ENCODE data around the gene NHSL2.

Gene NHSL2

DNA sequence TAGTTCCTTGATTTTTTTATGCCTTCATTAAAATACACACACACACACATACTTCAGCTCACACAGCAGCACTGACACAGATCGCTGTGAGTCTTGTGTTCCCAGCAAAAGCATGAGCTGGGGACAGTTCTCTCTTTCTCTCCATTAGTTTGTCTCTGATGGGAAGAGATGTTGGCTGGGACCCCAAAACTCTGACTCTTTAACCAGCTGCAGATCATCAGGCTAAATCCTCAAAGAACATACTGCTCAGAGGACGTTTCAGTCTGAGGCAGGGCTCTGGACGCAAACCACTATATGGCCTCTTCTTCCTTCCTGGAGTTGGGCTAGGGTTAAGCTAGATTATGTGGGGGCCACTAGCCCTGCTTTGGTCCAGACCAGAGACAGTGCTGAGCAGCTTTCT lies 109.6 kb downstream of the NHSL2 start:
- DNase-seq (ENCODE audit: low spot score) = no peak

DNA sequence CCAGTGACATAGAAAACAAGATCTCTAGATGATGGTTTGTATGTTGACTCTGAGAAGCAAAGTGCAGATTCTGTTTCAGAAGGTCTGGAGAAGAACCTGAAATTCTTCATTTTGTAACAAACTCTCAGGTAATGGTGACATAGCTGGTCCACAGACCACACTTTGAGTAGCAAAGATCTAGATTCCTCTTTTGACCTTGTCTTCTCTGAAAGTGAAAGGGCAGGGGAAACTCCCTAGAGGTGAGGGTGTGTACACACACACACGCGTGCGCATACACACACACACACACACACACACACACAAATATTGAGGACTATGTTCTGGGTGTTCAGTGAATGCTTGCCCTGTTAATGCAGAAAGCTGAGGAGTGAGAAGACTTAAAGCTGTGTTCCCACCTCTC lies 110.1 kb downstream of the NHSL2 start:
- DNase-seq (ENCODE audit: low spot score) = no peak

DNA sequence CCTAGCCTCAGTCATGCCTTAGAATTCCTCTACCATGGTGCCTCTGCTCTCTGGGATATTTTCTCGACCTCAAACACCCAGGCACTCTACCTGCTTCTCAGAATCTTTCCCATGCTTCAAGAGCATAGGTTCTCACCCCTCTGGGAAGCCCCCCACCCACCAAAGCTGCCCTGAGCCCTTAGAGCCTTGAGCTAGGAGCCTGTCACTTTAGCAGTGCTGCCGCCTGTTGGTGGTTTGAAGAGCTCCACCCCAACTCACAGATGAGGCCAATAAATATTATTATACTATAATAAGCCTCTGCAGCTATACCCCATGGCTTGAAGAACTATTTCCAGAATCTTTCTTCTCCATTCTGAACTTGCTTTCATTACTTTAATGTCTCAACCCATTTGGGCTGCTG lies 111.3 kb downstream of the NHSL2 start:
- DNase-seq (ENCODE audit: low spot score) = no peak

DNA sequence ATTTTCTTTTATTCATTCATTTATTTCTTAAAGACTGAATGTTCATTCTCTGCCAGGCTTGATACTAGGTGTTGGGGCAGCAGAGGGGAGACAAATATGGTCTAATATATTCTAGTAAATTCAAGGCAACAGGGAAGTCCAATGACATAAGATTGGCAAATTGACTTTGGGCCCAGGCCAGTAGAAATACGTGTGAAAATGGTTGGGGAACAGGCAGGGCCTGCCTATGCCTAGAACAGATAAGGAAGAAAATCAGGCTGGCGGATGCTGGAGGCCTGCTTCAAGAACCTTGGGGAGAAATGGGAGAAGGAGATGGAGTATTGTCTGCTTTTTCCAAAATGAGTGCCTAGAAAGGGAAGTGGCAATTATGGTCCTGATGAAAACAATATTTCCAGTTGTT lies 112.4 kb downstream of the NHSL2 start:
- DNase-seq (ENCODE audit: low spot score) = no peak

DNA sequence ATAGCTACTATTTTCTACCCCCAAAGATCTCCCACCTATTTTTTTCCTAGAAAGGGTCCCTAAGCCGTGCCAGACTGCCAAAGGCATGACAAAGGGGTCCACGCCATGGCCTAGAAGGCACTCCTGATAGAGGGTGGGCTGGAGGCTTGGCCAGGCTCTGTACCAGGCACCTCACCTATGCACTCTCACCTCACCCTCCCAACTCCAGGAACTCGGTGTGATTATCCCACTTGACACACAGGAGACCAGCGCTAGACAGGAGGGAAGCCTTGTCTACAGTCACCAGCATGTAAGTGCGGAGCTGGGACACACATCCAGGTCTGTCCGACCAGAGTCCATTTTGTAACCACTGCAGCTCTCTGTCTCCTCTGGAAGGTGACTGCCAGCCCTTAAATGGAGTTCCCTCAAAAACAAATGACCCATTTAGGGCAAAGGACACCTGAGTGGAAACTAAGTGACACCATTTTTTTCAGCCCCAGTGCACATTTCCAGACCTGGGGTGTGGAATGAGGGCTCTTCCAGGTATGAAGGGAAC lies 114.7 kb downstream of the NHSL2 start:
- DNase-seq (ENCODE audit: low spot score) = no peak

DNA sequence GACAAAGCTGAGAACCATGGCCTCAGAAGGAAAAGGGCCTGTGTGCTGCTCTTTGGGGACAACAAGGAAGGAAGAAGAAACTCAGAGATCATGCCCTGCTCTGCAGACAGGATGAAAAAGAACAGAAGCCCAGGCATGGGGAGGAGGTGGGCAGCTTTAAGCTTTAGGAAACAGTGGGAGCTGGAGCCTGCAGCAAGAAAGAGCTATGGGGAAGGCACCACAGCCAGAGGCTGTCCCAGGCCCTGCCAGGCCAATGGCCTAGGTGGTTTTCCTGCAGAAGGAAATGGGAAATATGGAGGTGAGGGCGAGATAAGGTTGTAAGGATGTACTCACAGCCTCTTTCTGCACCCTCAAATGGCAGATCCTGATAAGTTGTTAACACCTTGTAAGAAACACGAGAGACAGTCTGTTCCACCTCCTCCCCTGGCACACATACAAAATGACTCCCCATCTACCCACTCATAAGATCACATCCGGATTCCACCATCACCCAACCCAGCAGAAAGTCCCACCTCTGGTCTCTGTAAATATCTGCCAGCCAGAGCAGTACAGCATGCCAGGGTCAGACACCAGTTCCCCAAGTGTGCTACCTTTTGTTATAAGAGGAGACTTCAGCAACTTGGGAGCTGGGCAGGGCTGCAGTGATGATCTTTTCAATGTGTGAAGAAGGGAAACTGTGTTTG lies 115.8 kb downstream of the NHSL2 start:
- no peak for DNase-seq (ENCODE audit: low spot score)

DNA sequence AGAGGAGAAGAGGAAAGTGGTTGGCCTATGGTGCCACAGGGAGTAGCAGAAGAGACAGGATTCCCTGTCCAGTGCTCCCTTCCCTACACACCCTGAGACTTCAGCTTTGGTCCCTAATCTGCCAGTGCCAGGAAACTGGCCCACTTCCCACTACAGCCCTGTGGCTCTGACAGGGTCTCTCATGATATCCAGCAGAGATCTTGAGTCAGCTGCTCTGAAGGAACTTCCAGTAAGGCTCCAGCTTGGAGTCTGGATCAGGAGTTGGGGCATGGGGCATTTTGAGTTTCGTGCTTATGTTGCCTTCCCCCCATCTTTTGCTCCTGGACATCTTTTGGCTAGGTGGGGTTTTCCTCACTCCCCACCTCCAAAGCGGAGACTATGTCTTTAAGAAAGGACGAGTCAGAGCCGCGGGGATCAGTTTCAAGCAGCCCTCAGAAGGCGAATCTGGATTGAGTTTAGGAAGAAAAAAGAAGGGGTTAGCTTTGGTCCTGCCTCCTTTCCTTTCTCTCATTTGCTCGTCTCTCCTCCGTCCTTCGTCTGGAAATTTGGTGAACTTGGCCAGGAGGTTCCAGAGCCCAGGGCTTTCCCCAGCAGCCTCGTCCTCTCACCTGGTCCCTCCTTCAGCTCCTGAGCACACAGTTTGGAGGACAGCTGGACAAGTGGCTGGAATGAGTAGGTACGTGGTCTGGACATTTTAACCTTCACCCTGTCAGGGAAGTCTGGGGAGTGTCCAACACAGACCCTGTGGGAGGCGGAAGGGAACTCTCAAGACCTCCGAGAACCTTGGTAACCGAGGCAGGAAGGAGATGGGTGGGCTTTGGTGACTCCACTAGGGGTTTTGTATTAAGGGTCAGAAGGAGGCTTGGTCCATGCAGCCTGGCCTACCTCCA lies 116.6 kb downstream of the NHSL2 start:
- no peak for DNase-seq (ENCODE audit: low spot score)

DNA sequence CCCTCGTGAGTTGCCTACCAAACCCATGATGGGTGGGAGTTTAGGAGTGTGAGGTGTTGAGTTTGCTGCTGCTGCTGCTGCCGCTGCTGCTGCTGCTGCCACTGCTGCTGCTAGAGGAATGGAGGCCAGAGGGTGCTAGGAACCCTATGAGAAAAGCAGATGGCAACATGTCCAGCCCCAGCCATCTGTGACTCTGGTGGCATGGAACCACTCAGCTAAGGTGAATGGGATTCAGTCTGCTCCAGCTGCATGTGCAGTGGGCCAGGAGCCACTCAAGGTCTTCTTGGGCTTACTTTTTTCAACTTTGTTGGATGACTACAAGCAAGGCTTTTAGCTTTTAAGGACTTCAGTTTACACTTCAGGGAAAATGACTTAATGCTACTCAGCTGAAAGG lies 117.3 kb downstream of the NHSL2 start:
- DNase-seq (ENCODE audit: low spot score) = no peak

DNA sequence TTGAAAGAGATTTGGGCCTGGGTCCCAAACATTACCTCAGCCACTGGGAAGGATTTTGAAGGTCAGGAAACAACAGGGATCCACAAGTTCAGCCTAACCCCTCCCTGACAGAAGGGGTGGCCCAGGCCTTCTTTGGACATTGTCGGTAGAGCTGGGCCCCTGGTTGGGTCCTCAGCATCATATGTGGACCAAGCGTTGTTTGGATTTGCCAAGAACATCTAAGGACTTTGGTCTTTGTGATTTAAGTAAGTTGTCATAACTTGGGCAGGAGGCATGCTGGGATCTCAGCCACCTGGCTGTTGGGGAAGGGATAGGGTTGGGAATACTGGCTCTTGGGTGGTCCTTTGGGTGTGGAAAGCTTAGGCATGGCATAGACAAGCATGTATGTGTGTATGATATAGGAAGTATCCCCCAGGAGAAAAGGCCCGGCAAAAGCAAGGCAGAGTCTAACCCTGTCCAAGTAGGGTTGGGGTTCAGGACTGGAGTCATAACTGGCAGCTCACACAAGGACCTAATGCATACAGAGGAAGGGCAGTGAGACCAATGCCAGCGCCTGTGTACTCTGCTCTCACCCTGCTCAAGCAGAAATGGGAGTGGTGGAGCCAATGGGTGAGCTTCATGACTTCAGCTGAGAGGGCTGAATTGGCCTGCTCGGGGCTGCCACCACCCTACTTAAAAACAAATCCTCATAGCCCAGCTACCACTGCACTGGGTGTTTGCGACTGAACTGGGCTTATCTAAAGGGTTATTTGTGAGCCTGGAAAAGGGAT lies 118.2 kb downstream of the NHSL2 start:
- no peak for DNase-seq (ENCODE audit: low spot score)

DNA sequence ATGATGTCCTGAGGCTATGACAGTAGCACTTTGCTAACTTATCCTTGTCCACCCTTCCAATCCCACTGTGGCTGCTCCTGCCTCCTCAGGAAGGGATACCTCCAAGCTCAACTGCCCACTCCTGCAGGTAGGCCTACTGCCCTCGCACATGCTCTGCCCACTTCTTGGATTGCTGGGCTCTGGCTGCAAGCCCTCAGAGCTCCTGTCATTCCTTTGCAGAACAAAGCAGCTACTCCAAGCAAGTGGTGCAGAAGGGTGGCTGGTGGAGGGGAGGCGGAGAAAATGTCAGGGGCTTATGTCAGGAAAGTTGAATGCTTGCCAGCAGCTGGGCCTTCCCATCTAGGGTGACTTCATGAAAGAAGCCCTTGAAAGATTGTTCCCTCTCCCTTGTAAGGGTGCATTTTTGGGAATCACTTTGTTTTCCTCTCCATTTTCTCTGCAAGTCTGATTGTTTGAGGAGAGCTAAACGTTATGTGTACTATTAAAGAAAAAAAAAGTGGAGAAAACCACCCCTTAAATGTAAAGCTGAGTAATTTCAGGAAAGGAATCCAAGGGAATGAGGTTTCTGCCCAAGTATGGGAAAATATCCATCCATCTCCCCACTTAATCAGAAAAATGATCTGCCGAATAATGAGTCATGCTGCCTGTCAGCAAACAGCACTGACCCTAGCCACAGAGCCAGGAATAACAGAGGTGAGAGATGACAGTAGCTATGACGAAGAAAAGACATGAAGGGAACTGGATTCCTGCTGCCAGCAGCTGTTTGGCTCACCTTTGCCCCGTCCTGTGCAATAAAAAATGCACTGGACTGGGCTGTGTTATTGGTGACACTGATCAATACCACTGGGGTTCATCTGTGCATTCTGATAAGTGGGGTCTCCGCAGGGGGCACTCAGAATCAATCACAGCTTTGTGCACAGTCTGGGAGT lies 119.1 kb downstream of the NHSL2 start:
- DNase-seq (ENCODE audit: low spot score) = no peak

DNA sequence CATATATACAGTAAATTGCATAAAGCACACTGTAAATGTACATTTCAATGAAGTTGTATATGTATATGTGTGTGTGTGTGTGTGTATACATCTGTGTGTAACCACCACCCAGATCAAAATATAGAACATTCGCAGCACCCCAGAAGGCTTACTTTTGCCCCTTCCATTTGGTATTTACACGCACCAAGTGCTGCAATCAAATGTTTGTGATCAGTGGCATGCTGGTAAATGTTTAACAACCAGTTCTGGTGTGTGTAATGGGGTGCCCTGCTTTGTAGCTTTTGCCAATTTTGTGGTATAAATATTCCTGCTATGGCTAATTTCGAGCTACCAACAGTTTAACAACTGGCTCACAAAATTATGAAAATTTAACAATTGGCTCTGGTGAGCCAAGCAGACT lies 119.8 kb downstream of the NHSL2 start:
- no peak for DNase-seq (ENCODE audit: low spot score)

DNA sequence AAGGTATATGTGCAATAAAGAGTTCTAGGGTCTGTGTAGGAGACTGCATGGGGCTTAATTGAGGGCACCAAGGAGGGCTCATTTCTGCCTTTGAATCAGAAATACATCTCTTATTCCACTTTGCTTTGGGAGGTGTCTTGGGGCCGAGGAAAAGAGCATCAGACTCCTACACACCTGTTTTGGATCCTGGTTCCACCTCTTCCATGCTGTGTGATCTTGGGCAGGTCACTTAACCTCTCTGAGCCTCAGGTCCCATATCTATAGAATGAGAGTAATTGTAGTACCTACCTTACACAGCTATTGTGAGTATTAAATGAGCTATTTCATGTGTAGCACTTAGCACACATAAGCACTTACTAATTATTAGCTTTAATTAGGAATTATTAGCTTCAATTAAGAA lies 120.5 kb downstream of the NHSL2 start:
- DNase-seq (ENCODE audit: low spot score) = no peak

DNA sequence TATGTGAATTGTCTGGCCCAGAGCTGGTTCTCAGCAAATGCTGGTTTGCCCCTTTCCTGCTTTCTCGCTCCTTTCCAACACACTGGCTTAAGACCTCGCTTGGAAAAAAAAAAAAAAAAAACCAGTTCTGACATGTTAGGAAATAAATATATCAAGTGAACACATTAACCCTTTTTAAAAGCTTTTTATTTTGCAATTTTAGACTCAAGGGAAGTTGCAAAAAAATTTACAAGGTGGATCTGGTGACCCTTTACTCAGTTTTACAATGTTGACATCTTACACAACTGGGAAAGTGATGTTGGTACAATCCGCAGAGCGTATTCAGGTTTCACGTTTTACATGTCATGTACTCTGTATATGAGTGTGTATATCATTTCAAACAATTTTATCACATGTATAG lies 121.0 kb downstream of the NHSL2 start:
- no peak for DNase-seq (ENCODE audit: low spot score)

DNA sequence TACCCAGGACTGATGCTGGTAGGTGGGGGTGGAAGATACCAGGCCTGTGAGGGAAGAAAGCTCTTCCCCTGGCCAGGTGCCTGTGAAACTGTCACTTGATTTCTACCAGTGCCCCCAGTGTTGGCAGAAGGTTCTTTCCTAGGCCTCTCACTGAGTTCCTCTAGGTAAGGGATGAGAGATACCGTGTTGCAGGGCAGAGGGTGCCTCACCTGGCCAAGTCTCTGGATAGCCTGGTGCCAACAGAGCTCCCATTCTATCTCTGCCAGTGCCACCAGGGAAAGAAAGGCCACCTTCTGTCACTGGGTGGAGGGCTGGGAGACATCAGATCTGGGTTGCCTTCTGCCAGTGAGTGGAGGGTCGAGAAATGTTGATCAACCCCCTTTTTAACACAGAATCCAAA lies 127.0 kb downstream of the NHSL2 start:
- DNase-seq (ENCODE audit: low spot score) = no peak

DNA sequence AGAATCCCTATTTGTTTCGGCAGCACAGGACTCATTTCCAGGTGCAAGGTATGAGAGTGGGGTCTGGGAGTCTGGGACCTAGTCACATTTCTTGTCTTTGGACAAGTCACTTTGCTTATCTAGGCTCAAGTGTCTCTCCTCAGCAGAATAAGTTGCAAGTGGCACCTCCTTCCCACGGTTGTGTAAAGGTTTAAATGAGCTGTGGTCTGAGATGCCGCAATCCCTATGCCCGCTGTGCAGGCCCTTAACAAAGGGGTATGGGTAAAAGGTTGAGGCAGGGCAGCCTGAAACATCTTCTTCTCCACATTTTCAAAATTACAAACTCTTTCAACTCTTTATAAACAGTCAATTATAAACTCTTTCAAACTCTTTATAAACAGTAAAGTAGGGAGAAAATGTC lies 127.4 kb downstream of the NHSL2 start:
- no peak for DNase-seq (ENCODE audit: low spot score)

DNA sequence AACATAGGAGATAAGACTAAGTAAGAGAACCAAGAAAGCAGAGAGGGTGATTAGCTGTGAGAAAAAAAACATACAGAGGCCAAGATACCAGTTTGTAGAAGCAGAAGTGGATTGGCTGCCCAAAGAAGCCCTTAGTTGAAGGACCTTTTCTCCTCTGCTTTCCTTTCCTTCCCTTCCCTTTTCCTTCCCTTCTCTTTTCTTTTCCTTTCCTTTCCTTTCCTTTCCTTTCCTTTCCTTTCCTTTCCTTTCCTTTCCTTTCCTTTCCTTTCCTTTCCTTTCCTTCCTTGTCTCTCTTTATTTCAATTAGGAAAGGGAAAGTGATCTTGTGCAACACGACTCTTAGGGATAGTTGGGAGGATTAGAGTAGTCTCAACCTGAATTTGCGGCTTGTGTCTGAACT lies 128.2 kb downstream of the NHSL2 start:
- no peak for DNase-seq (ENCODE audit: low spot score)

DNA sequence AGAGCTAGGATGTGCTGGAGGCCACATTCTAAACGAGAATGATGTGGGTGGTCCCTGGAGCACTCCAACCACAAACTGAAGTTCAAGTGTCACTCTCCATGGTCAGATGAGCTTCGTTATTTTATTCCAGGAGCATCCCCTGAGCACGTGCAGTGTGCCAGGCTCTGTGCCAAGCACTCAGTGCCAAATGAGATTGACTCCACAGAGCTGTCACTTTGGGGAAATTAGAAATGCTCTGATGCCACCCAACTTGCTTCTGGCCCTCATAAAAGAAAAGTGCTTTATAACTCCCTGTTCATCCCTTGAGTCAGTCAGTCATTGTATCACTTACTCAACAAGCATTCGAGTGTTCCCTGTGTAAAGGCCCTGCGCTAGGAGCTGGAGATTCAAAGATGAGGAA lies 129.9 kb downstream of the NHSL2 start:
- no peak for DNase-seq (ENCODE audit: low spot score)

DNA sequence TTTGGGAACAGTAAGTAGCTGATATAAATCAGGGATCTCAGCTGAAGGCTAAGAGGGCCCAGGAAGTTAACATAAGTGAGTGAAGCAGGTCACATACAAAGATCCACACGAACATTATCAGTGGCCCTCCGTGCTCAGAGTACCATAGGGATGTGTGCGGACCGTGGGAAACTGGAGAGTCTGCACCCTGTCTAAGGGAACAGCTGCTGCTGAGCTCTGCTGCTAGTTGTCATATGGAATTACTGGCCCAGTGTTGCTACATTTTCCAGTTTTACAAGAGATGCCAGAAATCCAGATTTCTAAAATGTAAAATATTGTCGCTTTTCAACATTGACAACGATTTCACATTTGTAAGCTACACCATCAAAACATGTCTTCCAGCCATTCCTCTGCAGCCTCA lies 130.5 kb downstream of the NHSL2 start:
- DNase-seq (ENCODE audit: low spot score) = no peak

DNA sequence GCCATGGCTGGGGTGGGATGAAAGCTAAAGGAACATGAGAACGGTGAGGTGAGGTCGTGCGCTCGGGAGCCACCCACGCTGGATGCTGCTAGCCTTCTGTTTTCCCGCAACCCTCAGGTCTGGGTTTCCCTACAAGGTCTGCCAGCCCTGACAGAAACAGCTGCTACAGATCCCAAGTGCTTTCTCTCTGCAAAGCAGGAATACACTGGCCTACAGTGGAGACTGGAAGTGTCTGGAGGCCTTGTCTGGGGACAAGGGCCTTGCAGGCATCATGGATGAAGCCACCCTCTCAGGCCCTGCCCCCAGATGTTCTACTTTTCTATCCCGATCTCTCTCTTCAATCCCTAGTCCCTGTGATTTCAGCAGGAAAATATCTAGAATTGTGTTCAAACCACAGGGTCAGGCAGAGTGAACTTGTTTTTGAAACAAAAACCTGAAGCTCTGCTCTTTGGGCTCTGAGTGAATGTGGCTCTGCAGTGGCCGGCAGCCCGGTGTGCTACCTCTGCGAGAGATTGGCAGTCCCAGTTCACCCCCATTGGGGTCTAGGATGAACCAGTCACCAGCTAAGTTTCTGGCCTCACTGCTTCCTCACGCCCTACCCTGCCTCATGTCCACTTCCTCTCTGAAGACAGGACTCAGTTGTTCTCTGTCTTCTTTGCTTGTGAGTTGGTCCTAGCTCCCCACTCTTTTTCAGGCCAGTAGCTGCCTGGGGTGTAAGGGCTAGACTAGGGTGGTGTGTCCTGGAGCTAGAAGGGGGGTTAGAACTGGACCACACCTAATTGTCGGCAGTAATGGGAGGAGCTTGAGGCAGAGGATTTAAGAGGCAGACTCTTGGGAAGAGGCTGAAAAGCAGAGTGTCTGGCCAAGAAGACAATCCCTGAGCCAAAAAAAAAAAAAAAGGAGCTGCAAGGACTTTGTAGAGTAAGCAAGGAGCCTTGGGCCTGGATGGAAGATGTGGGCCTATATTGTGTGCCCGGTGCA lies 131.5 kb downstream of the NHSL2 start:
- no peak for DNase-seq (ENCODE audit: low spot score)

DNA sequence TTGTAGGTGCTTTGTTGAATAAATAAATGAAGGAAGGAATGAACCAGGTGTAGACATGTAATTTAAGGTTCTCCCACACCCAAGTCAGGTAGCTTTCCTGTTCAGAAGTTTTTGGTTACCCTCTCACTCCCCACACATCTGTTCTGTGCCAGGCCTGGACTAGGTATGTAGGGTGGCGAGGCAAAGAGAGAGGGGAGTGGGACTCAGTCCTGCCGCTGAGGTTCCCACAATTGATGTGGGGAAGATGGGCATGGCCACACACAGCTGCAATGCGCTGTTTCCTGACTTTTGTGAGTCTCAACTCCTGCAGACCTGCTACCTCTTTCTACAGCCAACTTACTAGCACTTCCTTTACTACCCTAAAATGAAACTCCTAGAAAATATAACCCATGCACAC lies 132.2 kb downstream of the NHSL2 start:
- DNase-seq (ENCODE audit: low spot score) = no peak
